Esophagus muscularis mucosa (tissue), 3 donors: Measurements from ENCODE around the gene PBXIP1.

Experiments used
- POLR2A ChIP-seq: fragments of 450-650 bp; IDR thresholded peaks from one replicate; pipeline ENCODE4 v1.6.1; 2017; ENCODE audit warnings: antibody characterized with exemption, moderate library complexity, mild to moderate bottlenecking, low read depth
- POLR2AphosphoS5 ChIP-seq, 2 donors: sonication (generic); formaldehyde crosslinking; IDR thresholded peaks; one replicate each; pipeline ENCODE4 v1.6.1; 2017; ENCODE audit warnings: antibody characterized with exemption in 2 of 2
- TF ChIP-seq, protein P1 (sequence below), 3 experiments: fragments of 200-600 bp in 2 of 3; fragments of 450-650 bp in 1 of 3; sonication (generic) in 2 of 3; IDR thresholded peaks; one replicate each; pipeline ENCODE4 v1.5.1; 2017 to 2019; ENCODE audit warnings: antibody characterized with exemption in 3 of 3, mild to moderate bottlenecking in 2 of 3, moderate library complexity in 1 of 3

DNA sequence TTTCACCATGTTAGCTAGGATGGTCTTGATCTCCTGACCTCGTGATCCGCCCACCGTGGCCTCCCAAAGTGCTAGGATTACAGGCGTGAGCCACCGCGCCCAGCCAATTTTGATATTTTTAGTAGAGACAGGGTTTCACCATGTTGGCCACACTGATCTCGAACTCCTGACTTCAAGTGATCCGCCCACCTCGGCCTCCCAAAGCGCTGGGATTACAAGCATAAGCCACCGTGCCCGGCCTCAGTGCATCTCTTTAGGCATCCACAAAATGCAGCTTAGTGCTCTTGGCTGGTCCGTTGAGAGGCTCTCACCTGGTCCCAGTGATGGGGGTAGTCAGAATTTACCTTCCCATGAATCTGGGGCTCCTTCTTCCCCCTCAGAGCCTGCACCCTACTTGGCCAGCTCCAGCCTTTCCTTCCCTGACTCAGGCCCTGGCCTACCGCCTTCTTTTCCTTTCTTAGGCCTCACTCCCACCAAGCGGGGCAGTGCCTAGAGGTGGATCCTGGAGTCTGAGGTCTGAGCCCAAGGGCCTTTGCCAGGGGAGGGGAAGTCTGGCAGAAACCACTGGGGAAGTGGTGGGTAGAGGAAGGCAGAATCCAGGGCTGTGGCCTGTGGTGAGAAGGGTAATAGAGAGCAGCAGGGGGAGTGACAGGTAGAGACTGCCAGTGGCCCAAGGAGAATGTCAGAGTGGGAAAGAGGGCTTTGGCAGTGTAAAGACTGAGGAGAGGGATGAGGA lies 41.2 kb upstream of the PBXIP1 start:
- TF ChIP-seq, protein P1, sequence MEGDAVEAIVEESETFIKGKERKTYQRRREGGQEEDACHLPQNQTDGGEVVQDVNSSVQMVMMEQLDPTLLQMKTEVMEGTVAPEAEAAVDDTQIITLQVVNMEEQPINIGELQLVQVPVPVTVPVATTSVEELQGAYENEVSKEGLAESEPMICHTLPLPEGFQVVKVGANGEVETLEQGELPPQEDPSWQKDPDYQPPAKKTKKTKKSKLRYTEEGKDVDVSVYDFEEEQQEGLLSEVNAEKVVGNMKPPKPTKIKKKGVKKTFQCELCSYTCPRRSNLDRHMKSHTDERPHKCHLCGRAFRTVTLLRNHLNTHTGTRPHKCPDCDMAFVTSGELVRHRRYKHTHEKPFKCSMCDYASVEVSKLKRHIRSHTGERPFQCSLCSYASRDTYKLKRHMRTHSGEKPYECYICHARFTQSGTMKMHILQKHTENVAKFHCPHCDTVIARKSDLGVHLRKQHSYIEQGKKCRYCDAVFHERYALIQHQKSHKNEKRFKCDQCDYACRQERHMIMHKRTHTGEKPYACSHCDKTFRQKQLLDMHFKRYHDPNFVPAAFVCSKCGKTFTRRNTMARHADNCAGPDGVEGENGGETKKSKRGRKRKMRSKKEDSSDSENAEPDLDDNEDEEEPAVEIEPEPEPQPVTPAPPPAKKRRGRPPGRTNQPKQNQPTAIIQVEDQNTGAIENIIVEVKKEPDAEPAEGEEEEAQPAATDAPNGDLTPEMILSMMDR (IDR thresholded peaks at IDR 0.05), result no peak
- TF ChIP-seq POLR2A (no peak), POLR2AphosphoS5 (IDR thresholded peaks at IDR 0.05) (no peak)
